Osteoblast (primary cell): ENCODE measurements around the gene RIN3. TPM values are rescaled to one million over a fixed set of nuclear protein-coding genes. Genes with fewer than 3 reads are reported as not detected.

Source experiments
- DNase-seq: peaks from one replicate; pipeline ENCODE4 v3.0.0; 2011; ENCODE audit warnings: low spot score, mixed read lengths; ENCODE audit not compliant: insufficient read length; ENCODE audit errors: missing footprints
- H2AFZ ChIP-seq: 2 replicates; pipeline ENCODE4 v1.6.0; 2011; ENCODE audit warnings: mild to moderate bottlenecking, low read length
- H3K27ac ChIP-seq: 2 replicates; pipeline ENCODE4 v1.5.1; 2011; ENCODE audit warnings: mild to moderate bottlenecking, low read depth, low read length, moderate library complexity
- H3K27me3 ChIP-seq: 2 replicates; pipeline ENCODE4 v1.6.0; 2012; ENCODE audit warnings: mild to moderate bottlenecking, control low read depth, inconsistent platforms, low read length, moderate library complexity; ENCODE audit not compliant: insufficient read depth
- H3K36me3 ChIP-seq: 2 replicates; pipeline ENCODE4 v1.5.1; 2011; ENCODE audit warnings: mild to moderate bottlenecking, low read length, control low read depth, moderate library complexity; ENCODE audit not compliant: insufficient read depth
- H3K4me1 ChIP-seq: 2 replicates; pipeline ENCODE4 v1.5.1; 2011; ENCODE audit warnings: mild to moderate bottlenecking, low read length, control low read depth, moderate library complexity; ENCODE audit not compliant: insufficient read depth
- H3K4me2 ChIP-seq: 2 replicates; pipeline ENCODE4 v1.6.0; 2011; ENCODE audit warnings: mild to moderate bottlenecking, low read length; ENCODE audit not compliant: insufficient read depth
- H3K4me3 ChIP-seq: fragments of 200-600 bp; sonication (generic); 3 replicates; pipeline ENCODE4 v1.5.1; 2012; ENCODE audit warnings: mild to moderate bottlenecking, low read length, inconsistent platforms; ENCODE audit not compliant: insufficient read depth
- H3K79me2 ChIP-seq: 2 replicates; pipeline ENCODE4 v1.6.0; 2012; ENCODE audit warnings: mild to moderate bottlenecking, low read length, control low read depth, inconsistent platforms; ENCODE audit not compliant: insufficient read depth
- H3K9me3 ChIP-seq: 2 replicates; pipeline ENCODE4 v1.5.1; 2011; ENCODE audit warnings: low read depth, low read length, control low read depth
- H4K20me1 ChIP-seq: 2 replicates; pipeline ENCODE4 v1.6.0; 2012; ENCODE audit warnings: mild to moderate bottlenecking, low read length, control low read depth; ENCODE audit not compliant: insufficient read depth
- CTCF ChIP-seq: IDR thresholded peaks from 2 replicates; pipeline ENCODE4 v1.5.1; 2011; ENCODE audit warnings: mild to moderate bottlenecking, low read depth, low read length, moderate library complexity; ENCODE audit errors: extremely low read depth
- total RNA-seq: library from RNA; depleted of rRNA; stranded (reverse); fragments of >200 nt; gene quantifications from 2 replicates; pipeline ENCODE4 v1.2.3, GENCODE V29; 2012

The RIN3 gene
- total RNA-seq, 1 donor = 7.6 TPM

DNA sequence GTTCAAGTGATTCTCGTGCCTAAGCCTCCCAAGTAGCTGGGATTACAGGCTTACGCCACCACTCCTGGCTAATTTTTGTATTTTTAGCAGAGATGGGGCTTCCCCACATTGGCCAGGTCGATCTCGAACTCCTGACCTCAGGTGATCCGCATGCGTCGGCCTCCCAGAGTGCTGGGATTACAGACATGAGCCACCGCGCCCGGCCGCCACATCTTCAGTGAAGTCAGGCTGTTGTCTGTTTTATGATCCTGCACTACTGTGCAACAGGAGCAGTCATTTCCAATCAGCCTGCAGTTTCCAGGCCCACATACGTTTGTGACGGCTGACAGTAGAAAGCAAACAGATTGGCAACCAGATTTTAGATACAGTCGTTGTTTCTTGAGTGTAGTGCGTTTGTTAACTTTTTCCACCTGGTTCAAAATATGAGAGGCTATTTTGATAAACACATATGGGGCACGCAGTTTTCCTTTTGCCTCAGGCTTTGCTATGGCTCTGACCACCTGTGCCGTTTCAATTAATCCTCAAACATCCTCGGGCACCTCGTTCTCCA, 160.1 kb downstream of the RIN3 start:
- Histone ChIP-seq H3K4me1 (peaks cover 6% of the 10 kb centered on the region), H3K27me3 (no peaks in the 10 kb centered on the region), H3K4me2 (no peak overlapping the region), H2AFZ (no peak overlapping the region), H3K79me2 (no peaks in the 10 kb centered on the region), H4K20me1 (no peaks in the 10 kb centered on the region), H3K4me3 (no peak overlapping the region), H3K36me3 (peaks cover 9% of the 10 kb centered on the region), H3K27ac (no peak overlapping the region), H3K9me3 (no peaks in the 10 kb centered on the region)
- no peak for DNase-seq
- TF ChIP-seq CTCF = no peak

DNA sequence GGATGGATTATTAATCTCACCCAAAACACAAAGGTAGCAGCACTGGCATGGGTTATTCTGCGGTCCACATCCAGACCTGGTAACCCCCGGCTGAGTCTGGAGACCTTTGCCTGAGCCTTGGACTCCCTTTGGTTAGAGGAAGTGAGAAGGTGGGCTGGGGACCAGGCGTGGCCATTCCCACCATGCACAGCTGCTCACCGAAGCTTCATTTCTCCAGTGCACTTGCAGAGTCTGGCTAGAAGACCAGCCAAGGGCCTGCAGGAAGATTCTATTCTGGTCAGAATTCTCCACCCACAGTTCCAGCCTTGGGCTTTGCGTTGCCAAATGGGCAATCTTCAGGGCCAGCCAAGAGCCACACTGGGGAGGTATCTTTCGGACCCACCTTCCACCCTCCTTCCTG, 161.8 kb downstream of the RIN3 start:
- Histone ChIP-seq H3K27ac (no peak overlapping the region), H3K4me1 (peaks cover 3% of the 10 kb centered on the region), H4K20me1 (no peaks in the 10 kb centered on the region), H3K9me3 (no peaks in the 10 kb centered on the region), H2AFZ (no peak overlapping the region), H3K79me2 (no peaks in the 10 kb centered on the region), H3K27me3 (no peaks in the 10 kb centered on the region), H3K4me3 (no peak overlapping the region), H3K36me3 (peaks cover 11% of the 10 kb centered on the region), H3K4me2 (no peak overlapping the region)
- DNase-seq = no peak
- TF ChIP-seq CTCF = no peak

GRCh38 chr14:92675976-92676375, 162.4 kb downstream of the RIN3 start:
- no peaks in the 10 kb centered on the region for H3K9me3 ChIP-seq
- H3K4me2 ChIP-seq = no peak overlapping the region
- no peak overlapping the region for H3K4me3 ChIP-seq
- no peak overlapping the region for H2AFZ ChIP-seq
- H3K4me1 ChIP-seq = no peaks in the 10 kb centered on the region
- H3K36me3 ChIP-seq = peaks cover 11% of the 10 kb centered on the region
- no peak overlapping the region for H3K27ac ChIP-seq
- no peaks in the 10 kb centered on the region for H3K79me2 ChIP-seq
- DNase-seq = peak; percentile 37
- TF ChIP-seq CTCF = no peak
- no peaks in the 10 kb centered on the region for H3K27me3 ChIP-seq
- no peaks in the 10 kb centered on the region for H4K20me1 ChIP-seq

DNA sequence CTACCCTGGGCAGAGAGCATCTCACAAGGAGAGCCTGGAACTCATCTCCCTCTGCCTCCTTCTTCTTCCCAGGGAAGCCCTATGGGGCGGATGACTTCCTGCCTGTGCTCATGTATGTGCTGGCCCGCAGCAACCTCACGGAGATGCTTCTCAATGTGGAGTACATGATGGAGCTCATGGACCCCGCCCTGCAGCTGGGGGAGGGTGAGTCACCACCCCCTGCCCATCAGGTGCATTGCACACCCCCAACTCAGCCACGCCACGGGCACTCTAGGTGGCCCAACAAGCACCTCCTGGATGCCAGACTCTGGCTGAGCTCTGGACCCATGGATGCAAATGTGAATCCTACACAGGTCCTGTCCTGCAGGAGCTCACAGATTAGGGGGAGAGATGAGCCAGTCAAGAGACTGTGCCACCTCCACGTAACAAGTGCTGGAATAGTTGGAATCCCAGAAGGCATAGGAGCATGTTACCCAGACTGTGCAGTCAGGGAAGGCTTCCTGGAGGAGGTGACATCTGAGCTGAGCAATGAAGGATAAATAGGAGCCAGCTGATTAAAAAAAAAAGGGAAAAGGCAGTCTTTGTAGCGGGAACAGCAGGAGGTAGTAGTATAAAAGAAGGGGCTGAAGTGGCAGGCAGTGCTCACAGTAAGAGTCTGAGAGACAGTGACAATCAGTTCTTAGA, 163.0 kb downstream of the RIN3 start:
- Histone ChIP-seq H3K4me2 (no peak overlapping the region), H3K79me2 (no peaks in the 10 kb centered on the region), H4K20me1 (no peaks in the 10 kb centered on the region), H3K9me3 (no peaks in the 10 kb centered on the region), H3K4me1 (no peaks in the 10 kb centered on the region), H3K27ac (no peak overlapping the region), H2AFZ (no peak overlapping the region), H3K36me3 (peaks cover 14% of the 10 kb centered on the region), H3K4me3 (no peak overlapping the region), H3K27me3 (no peaks in the 10 kb centered on the region)
- TF ChIP-seq CTCF = no peak
- no peak for DNase-seq
